Measurements from ENCODE around the gene STX16.

STX16 gene

DNA sequence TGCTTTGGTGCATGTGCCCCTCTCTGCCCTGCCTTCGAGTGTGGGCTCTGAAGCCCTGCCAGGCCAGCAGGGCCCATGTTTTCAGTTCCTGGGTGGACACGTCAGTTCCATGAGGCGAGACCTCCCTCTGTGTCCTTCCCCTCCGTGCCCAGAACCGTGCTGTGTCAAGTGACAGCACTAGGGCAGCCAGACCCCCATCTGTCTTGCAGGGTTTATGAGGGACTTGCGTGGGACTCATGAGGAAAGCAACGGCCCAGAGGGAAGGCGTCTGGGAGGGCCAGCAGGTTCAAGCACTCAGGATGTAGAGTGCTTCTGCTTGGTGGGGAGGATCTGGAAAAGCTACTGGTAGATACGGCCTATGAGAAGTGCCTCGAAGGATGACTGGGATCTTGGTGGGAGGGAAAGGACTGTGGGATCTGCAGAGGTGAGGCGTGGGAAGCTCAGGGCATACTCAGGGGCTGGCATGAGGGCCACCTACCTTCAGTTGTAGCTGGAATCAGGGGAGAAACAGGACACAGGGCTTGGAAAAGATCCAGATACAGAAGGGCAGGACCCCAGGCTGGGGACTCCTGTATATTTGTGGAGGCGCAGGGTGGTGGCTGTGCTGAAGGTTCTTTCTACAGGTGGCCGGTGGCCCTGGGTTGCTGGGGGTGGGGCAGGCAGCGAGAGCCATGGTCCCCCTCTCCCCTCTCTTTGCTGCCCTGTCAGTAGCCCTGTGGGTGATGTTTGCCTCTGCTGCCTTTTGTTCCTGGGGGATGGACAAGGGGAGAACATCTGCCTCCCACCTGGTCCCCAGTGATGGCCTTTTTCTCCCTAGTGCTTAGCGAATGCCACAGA, 47.0 kb downstream of the STX16 start:
- DNase-seq (ENCODE audit: low spot score): no peak

- no peak for DNase-seq (ENCODE audit: low spot score)
These were observed 47.9 kb downstream of the STX16 start for GRCh38 chr20:58698741-58699622.

DNA sequence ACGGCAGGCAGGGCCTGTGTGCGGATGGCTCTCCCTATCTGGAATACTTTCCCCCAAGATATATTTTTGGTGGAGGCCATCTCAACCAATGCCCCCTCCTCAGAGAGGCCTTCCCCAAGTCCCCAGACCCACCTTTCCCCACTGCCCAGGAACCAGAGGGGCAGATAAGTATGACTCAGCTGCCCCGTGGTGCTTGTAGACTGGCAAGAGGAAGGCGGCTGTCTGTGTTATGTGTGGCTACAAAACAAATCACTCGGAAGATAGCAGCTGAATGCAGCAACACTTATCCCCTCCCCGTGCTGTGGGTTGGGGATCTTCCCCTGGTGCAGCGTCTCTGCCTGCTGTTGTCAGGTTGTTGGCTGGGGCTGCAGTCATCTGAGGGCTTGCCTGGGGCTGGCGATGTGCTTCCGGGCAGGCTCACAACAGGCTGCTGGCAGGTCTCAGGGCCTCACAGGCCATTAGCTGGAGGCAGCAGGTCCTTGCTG, 48.6 kb downstream of the STX16 start:
- DNase-seq (ENCODE audit: low spot score): no peak

GRCh38 chr20:58700121-58700821, 49.2 kb downstream of the STX16 start:
- DNase-seq (ENCODE audit: low spot score): no peak

DNA sequence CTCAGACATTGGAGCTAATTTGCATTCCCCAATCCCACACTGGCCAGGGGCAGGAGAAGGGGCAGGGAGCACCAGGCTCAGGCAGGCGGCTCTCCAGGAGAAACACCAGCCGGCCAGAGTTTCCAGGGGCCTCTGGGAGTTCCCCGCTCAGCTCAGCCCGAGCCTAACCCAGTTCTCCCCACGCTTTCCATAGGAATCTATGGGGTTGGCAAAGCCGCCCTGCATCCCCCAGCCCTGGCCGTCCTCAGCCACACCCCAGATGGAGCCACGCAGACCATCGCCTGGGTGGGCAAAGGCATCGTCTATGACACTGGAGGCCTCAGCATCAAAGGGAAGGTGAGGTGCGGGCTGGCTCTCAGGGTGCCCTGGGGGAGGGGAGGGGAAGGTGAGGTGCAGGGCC, 49.7 kb downstream of the STX16 start:
- no peak for DNase-seq (ENCODE audit: low spot score)

DNA sequence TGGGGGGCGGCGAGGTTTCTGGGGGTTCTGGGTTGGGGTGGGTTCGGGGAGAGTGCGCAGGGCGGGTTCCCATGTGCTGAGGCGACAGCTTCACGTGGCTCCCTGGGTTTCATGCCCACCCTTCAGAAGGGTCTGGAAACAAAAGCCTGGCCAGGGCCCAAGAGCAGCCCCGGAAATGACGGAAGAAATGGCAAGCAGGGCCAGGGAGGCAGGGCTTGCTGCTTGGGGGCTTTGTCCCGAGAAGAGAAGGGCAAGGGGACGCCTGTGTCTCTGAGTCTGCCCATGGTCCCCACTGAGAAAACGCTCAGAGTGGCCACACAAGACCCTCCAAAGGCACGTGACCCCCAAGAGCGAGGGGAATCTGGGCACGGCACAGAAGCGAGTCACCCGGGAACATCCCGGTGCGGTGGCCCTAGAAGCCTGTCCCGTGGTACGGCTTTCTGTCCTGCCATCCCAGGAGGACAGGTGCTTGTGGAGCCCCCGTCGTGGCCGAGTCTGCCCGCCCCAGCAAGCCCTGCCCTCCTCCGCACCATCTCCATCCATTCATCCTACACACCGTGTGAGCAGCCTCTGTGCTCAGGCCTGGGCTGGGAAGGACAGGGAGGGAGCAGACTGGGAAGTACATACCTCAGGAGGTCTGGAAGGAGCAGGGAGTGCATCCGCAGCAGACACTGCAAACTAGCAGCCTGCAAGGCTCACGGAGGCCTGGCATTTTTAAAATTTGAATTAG, 50.5 kb downstream of the STX16 start:
- DNase-seq (ENCODE audit: low spot score): no peak

- no peak for DNase-seq (ENCODE audit: low spot score)
These were observed 51.1 kb downstream of the STX16 start for GRCh38 chr20:58702161-58702510.

DNA sequence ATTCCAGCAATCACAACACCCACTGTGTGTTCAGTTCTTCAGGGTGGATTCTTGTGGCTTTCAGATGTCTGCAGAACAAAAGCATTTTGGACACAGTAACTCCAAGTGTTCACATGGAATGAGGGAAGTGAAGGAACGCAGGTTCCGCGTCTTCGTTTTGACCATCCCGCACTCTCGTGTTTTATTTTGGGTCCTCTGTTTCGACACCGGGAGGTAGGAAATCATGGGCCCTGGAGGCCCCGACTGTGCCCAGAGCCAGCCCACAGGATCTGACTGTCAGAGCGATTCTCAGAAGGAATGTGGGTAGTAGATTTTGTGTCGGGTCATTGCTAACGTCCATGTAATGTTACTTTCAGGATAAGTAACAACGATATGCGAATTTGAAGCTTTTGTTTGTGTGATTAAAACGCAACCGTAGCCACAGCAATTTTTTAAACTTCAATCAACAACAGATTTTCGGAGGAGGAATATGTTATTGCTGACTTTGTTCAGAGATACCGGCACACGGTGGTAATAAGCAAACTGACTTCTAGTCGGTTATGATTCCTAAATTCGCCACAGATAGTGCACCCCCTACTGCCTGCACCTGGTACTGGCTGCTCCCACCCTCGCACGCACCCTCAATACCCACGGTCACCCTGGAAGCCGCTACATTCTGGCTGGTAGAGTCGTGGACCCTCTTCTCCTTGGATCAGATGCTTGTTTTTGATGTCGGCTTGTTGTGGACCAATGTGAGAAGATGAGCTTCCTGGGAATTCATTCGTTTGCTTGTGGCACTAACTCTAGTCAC, 52.0 kb downstream of the STX16 start:
- DNase-seq (ENCODE audit: low spot score): no peak

GRCh38 chr20:58703765-58704371, 52.8 kb downstream of the STX16 start:
- DNase-seq (ENCODE audit: low spot score): no peak

DNA sequence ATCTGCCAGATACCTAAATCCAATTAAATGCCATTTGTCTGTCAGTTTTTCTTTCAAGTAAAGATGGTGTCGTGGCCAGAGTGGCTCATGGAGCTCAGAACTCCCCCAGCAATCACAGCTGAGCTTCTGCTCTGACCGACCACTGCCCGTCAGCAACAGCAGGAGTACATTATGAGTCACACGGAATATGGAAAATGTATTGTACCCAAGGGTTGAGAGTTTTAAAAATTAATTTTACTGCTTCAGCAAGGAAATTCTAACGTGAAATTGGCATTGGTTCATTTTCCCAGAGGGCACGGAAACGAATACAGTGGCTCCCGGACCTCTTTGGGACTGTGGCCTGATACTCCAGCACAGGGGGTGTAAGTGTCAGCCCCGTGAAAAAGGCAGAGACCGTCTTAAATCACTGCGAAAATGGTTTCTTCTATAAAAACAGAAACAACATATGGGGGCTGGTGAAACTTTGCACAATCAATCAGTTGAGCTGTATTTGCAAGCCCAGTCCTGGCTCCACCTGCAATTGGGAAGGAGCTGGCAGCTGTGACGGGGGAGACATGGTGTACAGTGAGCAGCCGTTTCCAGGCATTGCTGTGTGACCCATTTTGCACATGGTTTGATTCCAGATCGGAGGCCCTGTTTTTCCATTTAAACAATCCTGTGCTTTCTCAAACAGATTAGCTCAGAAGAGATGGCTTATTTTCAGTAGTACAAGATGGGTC, 54.3 kb downstream of the STX16 start:
- DNase-seq (ENCODE audit: low spot score): no peak

- no peak for DNase-seq (ENCODE audit: low spot score)
These were observed 55.2 kb downstream of the STX16 start for GRCh38 chr20:58706150-58706892.

DNA sequence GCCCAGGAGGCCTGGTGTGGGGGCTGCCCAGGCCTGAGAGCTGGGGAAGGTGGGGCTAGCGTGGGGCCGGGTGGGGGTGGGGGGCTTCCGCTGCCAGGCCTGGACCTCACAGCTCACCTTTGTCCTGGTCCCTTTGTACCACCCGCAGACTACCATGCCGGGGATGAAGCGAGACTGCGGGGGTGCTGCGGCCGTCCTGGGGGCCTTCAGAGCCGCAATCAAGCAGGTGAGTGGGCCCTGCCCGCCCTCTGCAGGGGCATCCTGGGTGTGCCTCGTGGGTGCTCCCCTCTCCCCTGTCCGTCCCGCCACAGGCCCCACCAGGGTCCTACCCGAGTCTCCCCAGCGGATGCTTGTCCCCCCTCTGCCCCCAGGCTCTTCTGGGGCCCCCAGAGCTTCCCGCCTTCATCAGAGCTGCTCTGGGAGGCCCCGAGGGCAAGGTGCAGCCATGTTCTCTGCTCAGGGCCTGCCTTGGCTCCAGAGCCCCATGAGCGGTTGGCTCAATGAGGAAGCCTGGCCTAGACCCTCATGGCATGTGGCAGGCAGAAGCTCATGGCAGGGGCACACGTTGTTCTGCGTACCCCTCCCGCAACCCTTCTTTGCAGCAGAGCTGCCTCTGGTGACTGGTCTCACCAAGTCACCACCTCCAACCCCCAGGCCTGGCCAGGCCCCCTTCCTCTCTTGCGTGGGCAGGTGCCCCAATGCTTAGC, 56.0 kb downstream of the STX16 start:
- no peak for DNase-seq (ENCODE audit: low spot score)

- DNase-seq (ENCODE audit: low spot score): no peak
These were observed 56.7 kb downstream of the STX16 start for GRCh38 chr20:58707770-58708169.

- no peak for DNase-seq (ENCODE audit: low spot score)
These were observed 57.3 kb downstream of the STX16 start for GRCh38 chr20:58708246-58708931.

DNA sequence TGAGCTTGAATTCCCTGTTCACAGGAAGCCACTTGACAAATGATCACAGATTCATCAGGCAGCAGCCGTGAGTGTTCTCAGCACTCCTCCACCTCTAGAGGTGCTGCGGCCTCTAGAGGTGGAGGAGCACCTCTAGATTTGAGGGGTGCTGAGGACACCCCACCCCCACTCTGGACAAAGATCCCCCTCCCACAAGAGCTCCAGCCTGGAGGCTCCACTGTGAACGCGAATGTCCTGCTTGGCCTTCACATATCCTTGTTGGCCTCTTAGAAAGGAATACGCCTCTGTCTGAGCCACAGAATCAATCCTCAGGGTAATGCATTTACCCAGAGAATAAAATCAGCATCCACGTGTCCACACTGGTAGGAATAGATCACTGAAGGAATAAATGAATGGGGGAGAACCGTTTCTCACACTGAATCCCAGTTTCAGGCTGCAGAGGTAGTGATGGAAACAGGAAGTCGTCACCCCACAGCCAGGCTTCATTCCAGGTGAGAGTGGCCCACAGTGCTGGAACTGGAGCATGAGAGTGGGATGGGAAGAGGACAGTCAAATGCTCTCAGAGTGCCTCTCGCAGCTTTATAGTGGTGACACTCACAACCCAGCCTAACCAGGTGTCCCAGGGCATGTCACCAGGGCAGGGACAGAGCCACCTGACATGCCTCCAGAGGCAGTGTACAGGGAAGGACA, 58.1 kb downstream of the STX16 start:
- no peak for DNase-seq (ENCODE audit: low spot score)

DNA sequence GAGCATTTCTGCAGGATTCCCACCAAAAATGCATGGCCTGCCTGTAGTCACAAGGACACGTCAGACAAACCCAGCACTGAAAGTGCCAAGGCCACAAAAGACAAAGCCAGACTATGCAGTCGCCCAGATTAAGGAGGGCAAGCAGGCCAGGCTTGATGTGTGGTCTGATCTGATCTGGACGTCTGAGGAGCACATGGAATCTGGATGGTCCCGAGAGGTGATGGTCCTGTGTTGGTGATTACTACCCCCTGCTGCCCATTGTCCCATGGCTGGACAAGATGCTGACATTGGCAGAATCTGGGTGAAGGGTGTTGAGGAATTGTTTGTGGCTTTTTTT, 58.6 kb downstream of the STX16 start:
- DNase-seq (ENCODE audit: low spot score): no peak

DNA sequence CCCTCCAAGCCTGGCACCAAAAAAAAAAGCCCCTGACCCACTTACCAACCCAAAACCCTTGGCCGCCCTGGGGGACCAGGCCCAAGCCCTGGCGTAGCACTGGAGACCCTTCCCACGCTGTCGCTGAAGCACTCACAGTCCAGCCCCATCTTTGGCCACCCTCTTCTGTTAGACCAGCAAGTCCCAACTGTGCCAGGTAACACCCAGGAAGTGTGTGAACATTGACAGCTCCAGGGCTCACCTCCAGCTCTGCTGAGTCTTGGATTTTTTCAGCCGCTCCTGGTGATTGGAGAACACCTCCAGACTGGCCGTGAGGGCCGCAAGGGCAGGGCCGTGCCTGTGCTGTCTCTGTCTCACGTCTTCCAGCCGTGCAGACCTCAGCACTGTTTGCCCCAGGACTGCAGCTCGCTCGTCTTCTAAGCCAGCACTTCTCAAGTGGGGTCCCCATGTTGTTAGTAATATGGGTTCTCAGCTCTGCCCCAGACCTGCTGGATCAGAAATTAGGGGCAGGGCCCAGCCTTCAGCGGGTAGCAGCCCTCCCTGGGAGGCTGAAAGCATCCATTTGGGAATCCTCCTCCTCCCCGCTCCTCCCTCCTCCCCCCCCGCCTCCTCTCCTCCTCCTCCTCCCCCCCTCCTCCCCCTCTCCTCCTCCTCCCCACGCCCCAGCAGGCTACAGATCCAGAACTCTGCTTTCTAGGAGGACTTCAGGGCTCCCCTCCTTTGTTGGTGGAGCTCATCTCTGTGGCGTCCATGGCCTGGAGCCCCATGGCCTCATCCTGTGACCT, 59.6 kb downstream of the STX16 start:
- DNase-seq (ENCODE audit: low spot score): no peak
